DND-41 (cell line): ENCODE measurements around the gene ULBP3.

Source experiments
- ATAC-seq: fragments of 200-7000 bp; cut with Tn5 transposase; 3 replicates; pipeline ENCODE4 v1.9.1; 2021; ENCODE audit warnings: low read depth; ENCODE audit not compliant: insufficient read depth
- DNase-seq: peaks from one replicate; pipeline ENCODE4 v3.0.0-alpha.2; 2020
- H2AFZ ChIP-seq: 2 replicates; pipeline ENCODE4 v1.6.0; 2012; ENCODE audit warnings: low read depth, low read length
- H3K27ac ChIP-seq: 2 replicates; pipeline ENCODE4 v1.5.1; 2012; ENCODE audit warnings: low read length, inconsistent platforms
- H3K27me3 ChIP-seq: fragments of 200-600 bp; sonication (generic); 2 replicates; pipeline ENCODE4 v1.6.0; 2012; ENCODE audit warnings: low read length, mild to moderate bottlenecking, inconsistent platforms; ENCODE audit not compliant: insufficient read depth, poor library complexity
- H3K36me3 ChIP-seq: 2 replicates; pipeline ENCODE4 v1.5.1; 2012; ENCODE audit warnings: low read length, inconsistent platforms; ENCODE audit not compliant: insufficient read depth
- H3K4me1 ChIP-seq: 2 replicates; pipeline ENCODE4 v1.5.1; 2012; ENCODE audit warnings: mild to moderate bottlenecking, low read length; ENCODE audit not compliant: insufficient read depth
- H3K4me2 ChIP-seq: 2 replicates; pipeline ENCODE4 v1.6.0; 2012; ENCODE audit warnings: mild to moderate bottlenecking, moderate library complexity, low read length, inconsistent platforms; ENCODE audit not compliant: insufficient read depth
- H3K4me3 ChIP-seq, 2 experiments: fragments of 200-600 bp in 1 of 2; shearing (Covaris generic) in 1 of 2; 2 replicates each; pipeline ENCODE4 v1.5.1; 2012 to 2016; ENCODE audit warnings: inconsistent platforms in 2 of 2, low read length in 2 of 2, mild to moderate bottlenecking in 2 of 2, low read depth in 1 of 2, moderate library complexity in 1 of 2
- H3K79me2 ChIP-seq: 2 replicates; pipeline ENCODE4 v1.6.0; 2012; ENCODE audit warnings: low read length, inconsistent platforms; ENCODE audit not compliant: insufficient read depth
- H3K9ac ChIP-seq: 2 replicates; pipeline ENCODE4 v1.6.0; 2012; ENCODE audit warnings: low read depth, mild to moderate bottlenecking, inconsistent platforms, low read length, moderate library complexity
- H3K9me3 ChIP-seq: 2 replicates; pipeline ENCODE4 v1.5.1; 2012; ENCODE audit warnings: low read length, moderate library complexity, mild to moderate bottlenecking, inconsistent platforms; ENCODE audit not compliant: insufficient read depth, severe bottlenecking
- H4K20me1 ChIP-seq: 2 replicates; pipeline ENCODE4 v1.6.0; 2012; ENCODE audit warnings: low read length; ENCODE audit not compliant: insufficient read depth
- CTCF ChIP-seq: IDR thresholded peaks from 2 replicates; pipeline ENCODE4 v1.5.1; 2012; ENCODE audit warnings: borderline replicate concordance, low read length, moderate library complexity, mild to moderate bottlenecking; ENCODE audit not compliant: poor library complexity, severe bottlenecking; ENCODE audit errors: extremely low read depth
- EZH2 ChIP-seq: IDR thresholded peaks from 3 replicates; pipeline ENCODE4 v1.6.1; 2012; ENCODE audit warnings: borderline replicate concordance, low read depth, mild to moderate bottlenecking, moderate library complexity, low read length, inconsistent platforms; ENCODE audit not compliant: severe bottlenecking

ULBP3 gene

GRCh38 chr6:150093397-150093796 is 24.5 kb upstream of the ULBP3 start:
- TF ChIP-seq CTCF = no peak
- no peak for TF ChIP-seq EZH2
- H3K79me2 ChIP-seq = no peaks in the 10 kb centered on the region

GRCh38 chr6:150091476-150091875 is 22.6 kb upstream of the ULBP3 start:
- H3K9ac ChIP-seq = no peak overlapping the region
- no peaks in the 10 kb centered on the region for H3K36me3 ChIP-seq
- ATAC-seq = no peak
- H3K9me3 ChIP-seq = no peaks in the 10 kb centered on the region
- H2AFZ ChIP-seq = no peak overlapping the region
- TF ChIP-seq EZH2 (no peak), CTCF (no peak)
- no peaks in the 10 kb centered on the region for H3K79me2 ChIP-seq
- peaks cover 13% of the 10 kb centered on the region; the same call in 1 of the 2 replicates for H4K20me1 ChIP-seq
- H3K4me2 ChIP-seq = no peak overlapping the region
- H3K27ac ChIP-seq = no peak overlapping the region
- no peaks in the 10 kb centered on the region for H3K4me1 ChIP-seq
- no peak overlapping the region for H3K4me3 ChIP-seq
- DNase-seq = no peak
- peaks cover 39% of the 10 kb centered on the region for H3K27me3 ChIP-seq

More at GRCh38 chr6:150093397-150093796, 24.5 kb upstream of the ULBP3 start:
- DNase-seq (no peak), ATAC-seq (no peak)
- Histone ChIP-seq H4K20me1 (peaks cover 13% of the 10 kb centered on the region; the same call in 1 of the 2 replicates), H3K4me3 (no peak overlapping the region), H3K27ac (no peak overlapping the region), H3K4me2 (no peak overlapping the region), H3K36me3 (no peaks in the 10 kb centered on the region), H3K4me1 (no peaks in the 10 kb centered on the region), H2AFZ (no peak overlapping the region), H3K27me3 (peaks cover 31% of the 10 kb centered on the region), H3K9ac (no peak overlapping the region), H3K9me3 (no peaks in the 10 kb centered on the region)

- Histone ChIP-seq H3K36me3 (no peaks in the 10 kb centered on the region), H3K27ac (no peak overlapping the region), H3K4me2 (no peak overlapping the region), H3K4me1 (no peaks in the 10 kb centered on the region), H4K20me1 (peaks cover 13% of the 10 kb centered on the region; the same call in 1 of the 2 replicates), H3K9me3 (no peaks in the 10 kb centered on the region), H3K79me2 (no peaks in the 10 kb centered on the region), H3K27me3 (peaks cover 42% of the 10 kb centered on the region), H3K9ac (no peak overlapping the region), H3K4me3 (no peak overlapping the region), H2AFZ (no peak overlapping the region)
- no peak for TF ChIP-seq CTCF
- no peak for TF ChIP-seq EZH2
- DNase-seq (no peak), ATAC-seq (no peak)
Observed at GRCh38 chr6:150090328-150090727, 21.4 kb upstream of the ULBP3 start.
